A204.1 (cell line): ENCODE results near the gene SASH3.

Source experiments
- FAIRE-seq: peaks from 2 replicates; lab custom pipeline; 2012; peaks lifted over from hg19 to GRCh38; lab: Jason Lieb, UNC

The SASH3 gene

GRCh38 chrX:129813662-129814368 is 34.1 kb downstream of the SASH3 start:
- no peak for FAIRE-seq

- no peak for FAIRE-seq
Measured at GRCh38 chrX:129818123-129818522, 38.4 kb downstream of the SASH3 start.

DNA sequence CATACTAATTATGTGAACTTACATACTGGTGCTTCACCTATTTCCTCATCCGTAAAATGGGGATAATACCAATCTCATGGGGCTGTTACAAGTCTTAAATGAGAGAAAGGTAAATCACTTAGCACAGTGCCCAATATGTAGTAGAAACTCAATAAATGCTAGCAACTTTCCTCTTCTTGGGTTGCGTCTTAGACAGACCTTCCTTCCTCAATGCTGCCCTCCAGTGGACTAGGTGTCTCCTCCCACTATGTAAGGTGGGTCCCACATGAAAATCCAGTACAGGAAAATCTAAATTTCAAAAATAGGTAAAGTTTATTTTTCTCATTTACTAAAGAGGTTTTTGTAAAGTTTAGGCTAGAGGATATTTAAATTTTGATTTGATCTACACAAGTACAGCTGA is 43.4 kb downstream of the SASH3 start:
- FAIRE-seq: peak; percentile 96

- FAIRE-seq: no peak
Measured at GRCh38 chrX:129823522-129823921, 43.8 kb downstream of the SASH3 start.

DNA sequence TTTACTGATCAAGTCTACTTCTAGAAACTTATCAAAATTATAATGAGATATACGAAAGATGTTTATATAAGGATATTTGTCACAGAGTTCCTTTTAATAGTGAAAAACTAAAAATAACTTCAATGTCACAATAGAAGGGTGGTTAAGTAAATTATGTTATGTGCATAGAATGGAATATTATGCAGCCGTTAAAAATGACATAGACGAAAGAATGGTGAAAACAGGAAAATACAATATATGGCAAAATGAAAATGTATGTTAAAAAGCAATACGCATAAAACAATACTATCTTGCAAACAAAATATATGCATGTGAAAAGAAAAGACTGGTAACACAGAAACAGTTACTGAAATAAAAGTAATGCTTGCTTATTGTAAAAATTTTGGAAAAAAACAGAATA is 44.9 kb downstream of the SASH3 start:
- FAIRE-seq: no peak

GRCh38 chrX:129825746-129826505 is 46.2 kb downstream of the SASH3 start:
- no peak for FAIRE-seq

DNA sequence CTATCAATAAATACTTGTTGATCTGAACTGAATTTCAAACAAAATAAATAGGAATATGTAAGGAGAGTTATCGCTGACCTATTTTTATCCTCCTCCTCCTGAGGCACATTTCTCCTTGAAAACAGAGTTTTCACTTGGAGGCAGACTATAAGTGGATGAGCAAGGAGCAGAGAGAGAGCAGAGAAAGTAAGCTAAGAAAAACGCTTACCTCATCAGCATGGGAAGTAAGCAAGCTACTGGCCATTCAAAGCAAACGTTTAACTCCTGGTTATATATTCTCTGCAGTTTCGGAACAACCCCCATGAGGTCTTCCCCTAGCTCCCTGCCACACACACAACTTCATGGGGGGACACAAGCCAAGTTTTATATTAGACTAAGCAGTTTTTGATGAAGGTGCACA is 50.7 kb downstream of the SASH3 start:
- no peak for FAIRE-seq

GRCh38 chrX:129831091-129831885 is 51.5 kb downstream of the SASH3 start:
- no peak for FAIRE-seq

DNA sequence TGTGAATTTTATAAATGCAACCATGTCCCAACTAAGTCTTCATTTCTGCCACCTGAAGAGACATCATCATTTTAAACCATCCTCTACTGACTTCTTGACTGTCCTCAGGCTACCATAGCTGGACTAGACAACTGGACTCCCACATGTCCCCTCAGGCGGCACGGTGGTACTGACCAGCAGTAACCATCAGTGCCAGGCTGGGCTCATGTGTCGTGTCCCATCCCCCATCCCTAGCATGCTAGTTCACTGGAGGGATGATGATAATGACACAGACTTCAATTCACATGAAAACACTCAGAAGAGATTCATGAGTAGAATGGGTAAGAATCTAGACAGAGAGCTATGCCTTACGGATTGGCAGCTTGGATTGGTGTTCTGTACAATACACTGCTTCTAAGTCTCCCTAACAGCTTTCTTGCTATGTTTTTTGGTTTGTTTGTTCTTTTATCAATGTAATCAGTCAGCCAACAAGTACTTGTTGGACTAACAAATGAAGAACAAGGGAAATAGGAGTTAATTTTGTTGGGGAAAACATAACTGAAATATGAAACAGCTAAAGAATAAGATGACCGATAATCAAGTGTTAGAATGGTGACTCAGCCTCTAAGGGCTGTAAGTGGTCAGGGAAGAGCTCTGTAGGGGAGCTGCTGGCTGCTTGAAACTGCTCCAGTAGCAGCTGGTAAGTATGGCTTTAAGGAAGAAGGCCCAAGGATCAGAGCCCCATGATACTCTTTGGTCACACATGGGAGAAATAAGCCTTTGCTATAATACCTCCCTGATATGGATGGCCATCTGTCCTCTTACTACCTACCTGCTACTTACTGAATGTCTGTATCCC is 53.6 kb downstream of the SASH3 start:
- no peak for FAIRE-seq

- no peak for FAIRE-seq
Measured at GRCh38 chrX:129836827-129837226, 57.1 kb downstream of the SASH3 start.

DNA sequence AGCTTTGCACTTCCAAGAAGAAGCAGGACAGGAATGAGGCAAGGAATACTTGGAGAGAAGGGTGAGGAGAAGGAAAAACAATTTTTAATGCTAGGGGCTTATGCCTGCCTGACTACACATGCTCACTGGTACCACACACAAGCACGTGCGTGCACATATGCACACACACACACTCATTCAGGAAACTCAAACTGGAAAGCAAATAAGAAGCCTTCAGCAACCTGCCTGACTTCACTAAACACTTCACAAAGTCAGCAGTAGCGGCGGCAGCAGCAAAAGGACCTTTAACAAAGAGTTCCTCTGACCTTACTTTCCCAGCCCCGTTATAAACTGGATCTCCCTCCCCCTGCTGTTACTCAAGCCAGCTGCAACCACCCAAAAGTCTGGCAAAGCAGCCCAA is 60.6 kb downstream of the SASH3 start:
- no peak for FAIRE-seq

GRCh38 chrX:129842510-129843208 is 62.9 kb downstream of the SASH3 start:
- no peak for FAIRE-seq

GRCh38 chrX:129843209-129843458 is 63.4 kb downstream of the SASH3 start:
- no peak for FAIRE-seq

- no peak for FAIRE-seq
Measured at GRCh38 chrX:129843459-129844306, 63.9 kb downstream of the SASH3 start, which contains the start of gene ZDHHC9. Gene ZDHHC9, minus strand, starts transcription at chrX:129843886. Its CDS starts 1,941 bp downstream, at chrX:129841945.
